ENCODE results near the gene ADGRL3.

The ADGRL3 gene

GRCh38 chr4:62075521-62075920 lies 875.4 kb downstream of the ADGRL3 start:
- DNase-seq (ENCODE audit: low read depth): no peak
- no peak overlapping the region for H3K4me3 ChIP-seq (ENCODE audit: control insufficient read depth, low read depth, low read length)
- no peak for TF ChIP-seq CTCF (conservative IDR thresholded peaks at IDR 0.05; ENCODE audit: control insufficient read depth, insufficient read depth, low read depth, low read length)

GRCh38 chr4:62077406-62077805 lies 877.3 kb downstream of the ADGRL3 start:
- no peak for DNase-seq (ENCODE audit: low read depth)
- no peak overlapping the region for H3K4me3 ChIP-seq (ENCODE audit: control insufficient read depth, low read depth, low read length)
- TF ChIP-seq CTCF (conservative IDR thresholded peaks at IDR 0.05; ENCODE audit: control insufficient read depth, insufficient read depth, low read depth, low read length): no peak

- no peak for DNase-seq (ENCODE audit: low read depth)
- no peak for TF ChIP-seq CTCF (conservative IDR thresholded peaks at IDR 0.05; ENCODE audit: control insufficient read depth, insufficient read depth, low read depth, low read length)
Observed at GRCh38 chr4:62080431-62080830, 880.3 kb downstream of the ADGRL3 start.

GRCh38 chr4:62087706-62088105 lies 887.6 kb downstream of the ADGRL3 start:
- TF ChIP-seq CTCF (conservative IDR thresholded peaks at IDR 0.05; ENCODE audit: control insufficient read depth, insufficient read depth, low read depth, low read length): no peak
- H3K4me3 ChIP-seq (ENCODE audit: control insufficient read depth, low read depth, low read length): no peak overlapping the region
- no peak for DNase-seq (ENCODE audit: low read depth)

More at GRCh38 chr4:62080431-62080830, 880.3 kb downstream of the ADGRL3 start:
- no peak overlapping the region for H3K4me3 ChIP-seq (ENCODE audit: control insufficient read depth, low read depth, low read length)

- TF ChIP-seq CTCF (conservative IDR thresholded peaks at IDR 0.05; ENCODE audit: control insufficient read depth, insufficient read depth, low read depth, low read length): no peak
- H3K4me3 ChIP-seq (ENCODE audit: control insufficient read depth, low read depth, low read length): no peak overlapping the region
- no peak for DNase-seq (ENCODE audit: low read depth)
Observed at GRCh38 chr4:62093735-62094134, 893.6 kb downstream of the ADGRL3 start.

- TF ChIP-seq CTCF (conservative IDR thresholded peaks at IDR 0.05; ENCODE audit: control insufficient read depth, insufficient read depth, low read depth, low read length): no peak
- H3K4me3 ChIP-seq (ENCODE audit: control insufficient read depth, low read depth, low read length): no peak overlapping the region
- DNase-seq (ENCODE audit: low read depth): no peak
Observed at GRCh38 chr4:62096881-62097280, 896.8 kb downstream of the ADGRL3 start.

GRCh38 chr4:62115216-62115615 lies 915.1 kb downstream of the ADGRL3 start:
- TF ChIP-seq CTCF (conservative IDR thresholded peaks at IDR 0.05; ENCODE audit: control insufficient read depth, insufficient read depth, low read depth, low read length): no peak
- no peak for DNase-seq (ENCODE audit: low read depth)
- H3K4me3 ChIP-seq (ENCODE audit: control insufficient read depth, low read depth, low read length): no peak overlapping the region
